GM20431 (cell line): Measurements from ENCODE around the gene ZNF792.
"Not testable (repeated sequence)": the region's sequence is repeated elsewhere in the genome, so short reads cannot be mapped to it uniquely, and the experiment has no call there.

ENCODE experiments used
- in situ Hi-C: fragments of 300-500 bp; cut with MseI, MboI; formaldehyde crosslinking; loops from one replicate; pipeline ENCODE4 v1.15.0; 2020; ENCODE audit warnings: low sequenced_read_pairs; ENCODE audit not compliant: unreplicated experiment

The ZNF792 gene

DNA sequence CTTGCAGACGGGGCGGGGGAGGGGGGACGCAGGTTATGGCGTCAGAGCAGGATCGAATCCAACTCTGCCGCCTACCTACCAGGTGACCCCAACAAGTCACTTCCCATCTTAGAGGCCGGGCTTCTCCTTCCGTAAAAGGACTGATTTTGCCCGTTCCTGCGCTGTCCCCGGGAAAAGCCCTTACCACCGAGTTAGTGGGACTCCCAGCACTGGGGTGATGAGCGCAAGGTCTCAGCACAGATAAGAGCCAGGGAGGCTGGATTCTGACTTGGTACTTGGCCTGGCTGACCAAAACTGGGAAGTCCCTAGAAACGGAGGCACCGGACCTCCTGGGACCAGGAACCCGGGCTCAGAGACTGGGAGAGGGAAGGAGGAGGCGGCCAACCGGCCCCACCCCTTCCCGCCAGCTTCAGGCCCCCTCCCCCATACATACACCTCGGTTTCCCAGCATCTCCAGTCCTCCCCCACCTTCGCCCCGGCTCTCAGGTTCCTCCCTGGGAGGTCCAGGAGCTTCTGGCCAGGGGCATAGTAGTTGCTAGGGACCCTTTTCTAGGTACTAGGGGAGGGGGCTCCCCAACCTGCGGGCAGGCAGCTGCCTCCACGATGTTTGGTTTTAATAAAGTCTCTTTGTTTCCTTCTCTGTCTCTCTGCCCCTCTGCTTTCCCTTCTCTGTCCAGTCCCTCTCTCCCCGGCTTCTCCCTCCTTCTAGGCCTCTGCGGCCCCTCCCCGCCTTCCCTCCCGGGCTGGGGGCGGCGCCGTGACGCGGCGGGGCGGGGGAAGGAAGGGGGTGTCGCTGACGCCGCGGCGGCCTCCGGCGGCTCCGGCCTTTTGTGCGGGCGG lies 35.7 kb upstream of the ZNF792 start, which contains the start of gene GRAMD1A:
Gene GRAMD1A (plus strand): TSS at position 826 of the 840 bp plus-strand sequence. CDS start 156 bp downstream, outside the sequence.
- in situ Hi-C loops: no loop called here

DNA sequence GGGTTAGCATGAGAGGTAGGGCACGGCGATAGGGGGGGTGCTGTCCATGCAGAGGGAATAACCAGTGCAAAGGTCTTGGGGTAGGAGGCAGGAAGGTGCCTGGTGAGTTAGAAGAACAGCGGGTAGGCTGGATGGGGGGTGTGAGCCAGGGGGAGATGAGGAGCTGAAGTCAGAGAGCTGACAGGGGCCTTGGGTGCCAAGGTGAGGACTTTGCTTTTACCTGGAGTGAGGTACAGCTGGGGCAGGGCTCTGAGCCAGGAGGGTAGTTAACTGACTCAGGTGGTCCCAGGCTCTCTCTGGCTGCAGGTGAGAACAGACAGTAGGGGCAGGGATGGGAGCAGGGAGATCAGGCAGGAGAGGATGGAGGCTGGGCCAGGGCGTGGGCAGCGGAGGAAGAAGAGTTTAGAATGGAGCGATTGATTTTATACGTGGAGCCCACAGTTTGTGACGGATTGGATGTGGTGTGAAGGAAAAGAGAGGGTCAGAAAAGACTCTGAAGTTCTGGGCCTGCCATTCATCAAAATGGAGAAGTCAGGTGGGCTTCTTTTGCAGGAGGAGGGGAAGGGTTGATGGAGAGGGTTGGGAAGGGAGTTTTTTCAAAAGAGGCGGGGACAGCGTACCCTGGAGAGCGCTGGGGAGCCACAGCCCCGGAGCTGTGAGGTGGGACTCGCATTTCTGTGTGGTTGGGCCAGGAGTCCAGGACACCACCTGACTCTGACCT lies 34.9 kb upstream of the ZNF792 start:
- in situ Hi-C loops: no loop called here

DNA sequence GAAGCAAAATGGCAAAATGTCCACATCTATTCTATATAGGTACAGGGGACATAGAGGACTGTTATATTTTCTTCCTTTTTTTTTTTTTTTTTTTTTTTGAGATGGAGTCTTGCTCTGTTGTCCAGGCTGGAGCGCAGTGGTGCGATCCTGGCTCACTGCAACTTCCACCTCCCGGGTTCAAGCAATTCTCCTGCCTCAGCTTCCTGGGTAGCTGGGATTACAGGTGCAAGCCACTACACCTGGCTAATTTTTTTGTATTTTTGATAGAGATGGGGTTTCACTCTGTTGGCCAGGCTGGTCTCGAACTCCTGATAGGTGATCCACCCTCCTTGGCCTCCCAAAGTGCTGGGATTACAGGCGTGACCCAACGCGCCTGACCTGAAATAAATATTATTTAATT lies 34.2 kb upstream of the ZNF792 start:
- in situ Hi-C loops: not testable (repeated sequence)

DNA sequence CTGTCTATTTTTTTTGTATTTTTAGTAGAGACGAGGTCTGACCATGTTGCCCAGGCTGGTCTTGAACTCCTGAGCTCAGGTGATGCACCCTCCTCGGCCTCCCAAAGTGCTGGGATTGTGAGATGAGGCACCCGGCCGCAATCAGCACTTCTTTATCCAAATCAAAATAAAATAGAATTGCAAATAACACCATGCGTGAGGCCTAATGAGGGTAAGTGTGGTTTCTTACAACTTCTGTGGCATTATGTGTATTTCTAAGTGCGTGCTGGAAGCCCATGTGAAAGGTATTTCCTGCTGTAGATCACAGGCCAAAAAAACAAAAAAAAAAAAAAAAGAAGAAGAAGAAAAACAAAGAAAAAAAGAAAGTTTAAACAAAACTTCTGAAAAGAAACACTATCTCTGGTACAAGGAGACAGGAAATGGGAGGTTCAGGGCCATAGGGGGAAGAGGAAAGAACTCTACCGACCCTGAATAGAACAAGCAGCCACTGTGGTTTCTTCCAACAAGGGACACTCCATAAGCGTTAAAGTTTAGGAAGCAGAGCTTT lies 33.1 kb upstream of the ZNF792 start:
- in situ Hi-C loops: no loop called here

DNA sequence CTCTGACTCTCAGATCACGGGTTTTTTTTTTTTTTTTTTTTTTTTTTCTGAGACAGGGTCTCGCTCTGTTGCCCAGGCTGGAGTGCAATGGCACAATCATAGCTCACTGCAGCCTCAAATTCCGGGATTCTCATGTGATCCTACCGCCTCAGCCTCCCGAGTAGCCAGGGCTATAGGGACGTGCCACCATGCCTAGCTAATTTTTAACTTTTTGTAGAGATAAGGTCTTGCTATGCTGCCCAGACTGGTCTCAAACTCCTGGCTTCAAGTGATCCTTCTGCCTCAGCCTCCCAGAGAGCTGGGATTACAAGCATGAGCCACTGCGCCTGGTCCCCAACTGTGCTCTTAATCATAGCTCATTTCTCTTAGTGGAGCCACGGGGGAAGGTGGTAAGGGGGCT lies 31.5 kb upstream of the ZNF792 start:
- in situ Hi-C loops: no loop called here

DNA sequence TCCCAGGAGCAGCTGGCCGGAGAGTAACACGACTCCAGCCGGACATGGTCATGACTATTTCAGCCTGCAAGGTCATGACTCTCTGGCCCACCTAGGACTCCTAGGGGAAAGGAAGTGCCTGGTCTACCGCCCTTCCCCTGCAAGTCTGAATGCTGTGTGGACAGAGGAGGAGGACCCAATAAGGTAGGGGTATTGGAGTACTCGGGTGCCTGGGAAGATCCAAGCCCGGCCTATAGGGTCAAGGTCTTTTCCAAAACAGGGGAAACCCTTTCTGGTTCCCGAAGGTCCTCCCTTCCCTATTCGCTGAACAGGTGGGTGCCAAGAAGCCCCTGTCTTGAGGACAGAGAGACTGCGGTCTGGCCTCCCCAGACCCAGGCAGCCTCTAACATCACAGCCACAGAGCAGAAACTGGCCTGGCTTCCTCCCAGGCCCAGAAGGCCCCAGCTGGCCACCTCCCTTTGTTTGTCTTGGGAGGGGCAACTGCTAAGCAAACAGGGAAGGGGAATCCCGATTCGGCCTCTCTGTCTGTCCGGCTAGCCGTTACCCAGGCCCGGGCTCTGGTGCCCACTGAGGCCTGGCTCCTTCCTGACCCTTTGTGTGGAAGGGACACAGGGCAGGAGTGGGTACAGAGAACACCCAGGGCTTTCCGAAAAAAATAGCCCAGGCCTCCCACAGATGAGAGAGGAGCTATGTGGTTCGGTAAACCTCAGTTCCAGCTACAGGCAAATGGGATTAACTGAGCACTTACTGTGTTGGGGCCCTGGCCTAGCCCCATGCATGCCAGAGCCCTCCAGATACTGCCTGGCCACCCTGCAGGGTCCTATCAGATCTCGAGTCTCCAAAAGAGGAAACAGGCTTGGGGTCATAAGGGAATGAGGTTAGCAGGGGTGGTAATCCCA lies 30.9 kb upstream of the ZNF792 start:
- in situ Hi-C loops: no loop called here

DNA sequence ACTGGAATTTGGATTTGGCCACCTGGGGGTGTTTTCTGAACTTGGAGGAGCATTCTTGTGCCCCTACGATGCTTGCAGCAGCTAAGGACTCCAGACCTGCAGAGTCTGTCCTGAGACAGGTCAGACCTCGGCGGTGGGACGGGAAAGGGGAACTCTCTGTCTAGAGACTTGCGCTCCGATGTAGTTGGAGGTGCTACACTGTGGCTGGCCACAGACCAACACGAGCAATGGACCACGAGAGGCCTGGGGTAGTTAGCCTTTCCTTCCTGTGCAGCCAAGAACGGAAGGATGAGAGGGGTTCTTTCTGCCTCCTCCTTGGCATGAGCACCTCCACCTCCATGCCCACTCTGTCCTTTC lies 30.2 kb upstream of the ZNF792 start:
- in situ Hi-C loops: no loop called here

DNA sequence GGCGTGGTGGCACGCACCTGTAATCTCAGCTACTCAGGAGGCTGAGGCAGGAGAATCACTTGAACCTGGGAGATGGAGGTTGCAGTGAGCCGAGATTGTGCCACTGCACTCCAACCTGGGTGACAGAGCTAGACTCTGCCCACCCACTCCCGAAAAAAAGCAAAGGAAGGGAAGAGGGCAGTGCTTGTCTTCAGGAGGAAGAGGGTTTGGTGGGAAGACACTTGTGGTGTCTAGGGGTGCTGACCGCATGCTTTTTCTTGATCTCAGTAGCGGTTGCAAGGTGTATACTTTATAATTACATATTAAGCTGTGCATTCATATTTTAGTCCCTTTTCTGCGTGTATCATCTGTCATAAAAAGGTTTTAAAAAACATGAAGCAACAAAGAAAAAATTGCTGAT lies 28.6 kb upstream of the ZNF792 start:
- in situ Hi-C loops: not testable (repeated sequence)

DNA sequence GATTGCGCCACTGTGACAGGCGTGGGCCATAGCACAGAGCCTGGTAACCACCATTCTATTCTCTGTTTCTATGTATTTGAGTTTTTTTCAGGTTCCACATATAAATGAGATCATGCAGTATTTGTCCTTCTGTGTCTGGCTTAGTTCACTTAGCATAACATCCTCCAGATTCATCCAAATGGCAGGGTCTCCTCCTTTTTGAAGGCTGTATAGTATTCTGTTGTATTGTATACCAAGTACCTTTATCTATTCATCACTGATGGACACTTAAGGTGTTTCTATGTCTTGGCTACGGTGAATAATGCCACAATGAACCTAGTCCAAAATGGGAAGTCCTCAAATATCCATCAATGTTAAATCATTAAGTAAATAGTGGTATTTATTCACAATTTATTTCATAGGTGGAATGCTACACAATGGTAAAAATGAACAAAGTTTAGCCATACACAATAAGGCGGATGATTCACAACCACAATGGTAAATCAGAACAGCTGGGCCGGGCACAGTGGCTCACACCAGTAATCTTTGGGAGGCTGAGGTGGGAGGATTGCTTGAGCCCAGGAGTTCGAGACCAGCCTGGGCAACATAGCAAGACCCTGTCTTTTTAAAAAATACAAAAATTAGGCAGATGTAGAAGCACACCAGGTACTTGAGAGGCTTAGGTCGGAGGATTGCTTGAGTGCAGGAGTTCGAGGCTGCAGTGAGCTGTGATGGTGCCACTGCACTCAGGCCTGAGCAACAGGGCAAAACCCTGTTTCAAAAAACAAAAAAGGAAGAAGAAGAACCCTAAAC lies 27.7 kb upstream of the ZNF792 start:
- in situ Hi-C loops: no loop called here

DNA sequence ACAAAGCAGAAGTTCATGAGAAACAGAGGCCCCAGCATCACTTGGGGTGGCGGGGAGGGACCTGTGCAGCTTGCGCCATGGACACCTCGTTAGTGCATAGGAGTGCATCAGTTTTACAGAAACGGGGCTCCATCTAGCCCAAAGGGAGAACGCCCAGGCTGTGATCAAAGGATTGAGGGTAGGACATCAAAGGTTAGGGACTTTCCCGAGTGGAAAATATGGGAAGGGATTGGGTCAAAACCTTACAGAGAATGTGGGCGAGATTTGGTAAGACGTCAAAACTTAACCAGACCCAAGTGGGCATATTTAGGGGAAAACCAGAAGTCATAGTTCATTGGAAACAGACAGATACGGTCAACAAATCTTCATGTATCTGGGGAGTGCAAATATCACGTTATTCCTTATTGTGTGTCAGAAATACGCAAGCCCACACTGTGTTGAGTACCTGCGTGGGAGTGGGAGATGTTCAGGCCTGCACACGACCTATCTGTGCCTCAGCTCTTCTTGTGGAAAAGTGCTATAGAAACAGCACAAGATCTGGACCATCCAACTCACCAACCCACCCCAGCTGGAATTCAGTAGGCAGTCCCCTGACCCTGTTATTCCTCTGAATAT lies 26.7 kb upstream of the ZNF792 start:
- in situ Hi-C loops: no loop called here

DNA sequence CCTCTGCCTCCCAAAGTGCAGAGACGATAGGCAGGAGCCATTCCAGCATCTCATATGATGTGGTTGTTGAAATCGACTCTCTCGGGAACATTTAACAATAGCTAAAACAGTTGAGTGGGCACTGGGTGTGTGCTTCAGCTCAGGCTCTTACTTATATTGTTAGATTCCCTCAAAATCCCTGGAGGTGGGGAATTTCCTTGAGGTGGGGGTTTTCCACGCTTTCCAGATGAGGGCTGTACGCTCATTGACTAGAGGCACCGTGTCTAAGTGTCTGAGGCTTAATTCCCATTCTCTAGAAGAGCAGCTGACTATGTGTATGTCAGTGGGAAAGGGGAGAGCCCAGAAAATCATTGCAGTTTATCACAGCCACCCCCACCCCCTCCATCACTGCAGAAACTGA lies 25.3 kb upstream of the ZNF792 start:
- in situ Hi-C loops: no loop called here

DNA sequence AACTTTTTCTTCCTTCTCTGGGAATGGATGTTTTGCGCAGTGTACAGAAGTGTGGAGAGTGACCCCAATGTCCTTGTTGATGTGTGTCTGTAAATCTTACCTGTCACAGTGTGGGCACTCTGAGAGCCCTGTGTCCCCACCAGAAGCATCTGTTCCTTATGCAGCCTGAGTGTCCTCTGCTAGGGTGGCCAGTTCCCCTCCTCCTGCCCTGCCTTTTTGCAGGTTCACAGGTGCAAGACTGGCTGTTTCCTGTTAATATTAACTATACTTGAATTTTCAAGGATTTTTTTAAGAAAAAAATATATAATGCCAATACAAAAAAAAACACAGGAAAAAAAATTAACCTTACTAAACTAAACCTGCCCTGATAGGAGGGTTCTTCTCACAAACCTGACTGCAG lies 24.1 kb upstream of the ZNF792 start:
- in situ Hi-C loops: no loop called here

DNA sequence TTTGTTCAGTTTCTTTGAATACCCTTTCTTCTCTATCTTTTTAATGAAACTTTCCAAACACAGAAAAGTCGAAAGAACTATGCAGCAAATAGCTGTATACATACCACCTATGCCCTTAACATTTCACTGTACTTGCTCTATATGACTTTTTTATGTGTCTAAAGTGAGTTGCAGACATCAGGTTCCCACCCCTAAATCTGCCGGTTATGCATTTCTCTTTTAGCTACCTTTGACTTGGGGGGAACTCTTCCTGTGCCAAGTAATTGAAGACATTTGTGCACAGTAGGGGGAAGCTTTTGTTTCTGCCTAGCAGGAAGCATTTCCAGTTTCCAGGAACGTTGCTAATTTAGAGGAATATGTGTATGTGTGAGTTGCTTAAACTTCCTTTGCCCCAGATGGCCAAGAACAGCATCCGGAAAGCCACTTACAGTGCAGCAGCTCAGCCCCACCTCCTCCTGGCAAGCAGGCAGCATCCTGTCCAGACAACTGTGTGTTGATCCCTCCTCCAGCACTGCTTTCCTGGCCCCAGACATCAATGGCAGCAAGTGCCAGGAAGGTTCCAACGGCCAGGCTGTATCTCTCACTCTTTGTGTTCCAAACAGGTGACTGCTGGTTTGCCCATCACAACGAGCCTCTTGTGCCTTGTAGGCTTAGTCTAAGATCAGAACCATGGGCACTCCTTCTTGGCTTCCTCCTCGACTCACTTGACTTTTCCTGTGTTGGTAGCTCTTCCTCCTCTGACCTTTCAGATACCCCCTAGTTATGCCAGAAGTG lies 21.4 kb upstream of the ZNF792 start:
- in situ Hi-C loops: no loop called here

DNA sequence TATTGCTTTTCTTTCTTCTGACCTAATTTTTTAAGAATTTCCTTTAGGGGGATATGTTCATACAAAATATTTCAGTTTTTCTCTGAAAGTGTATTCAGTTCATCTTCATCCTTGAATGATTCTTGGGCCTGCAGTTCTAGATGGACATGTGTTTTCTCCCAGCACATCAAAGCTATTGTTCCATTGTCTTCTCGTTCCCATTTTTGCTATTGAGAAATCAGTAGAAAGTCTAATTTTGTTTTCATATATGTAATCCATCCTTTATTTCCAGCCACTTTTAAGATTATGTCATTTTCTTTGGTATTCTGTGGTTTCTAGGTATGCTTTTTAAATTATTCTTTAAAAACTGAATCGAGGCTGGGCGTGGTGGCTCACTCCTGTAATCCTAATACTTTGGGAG lies 20.3 kb upstream of the ZNF792 start:
- in situ Hi-C loops: no loop called here

DNA sequence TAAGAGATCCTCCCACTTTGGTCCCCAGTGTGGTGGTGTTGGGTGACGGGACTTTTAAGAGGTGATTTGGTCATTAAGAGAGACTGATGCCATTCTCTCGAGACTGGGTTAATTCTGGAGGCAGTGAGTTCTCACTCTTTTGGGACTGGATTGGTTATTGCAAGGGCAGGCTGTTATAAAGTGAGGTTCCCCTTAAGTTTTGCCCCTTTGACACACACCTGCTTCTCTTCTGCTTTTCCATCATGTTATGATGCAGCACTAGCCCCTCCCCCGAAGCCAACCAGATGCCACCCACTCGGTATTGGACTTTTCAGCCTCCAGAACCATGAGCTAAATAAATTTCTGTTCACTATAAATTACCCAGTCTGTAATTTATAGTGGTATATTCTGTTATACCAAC lies 19.8 kb upstream of the ZNF792 start:
- in situ Hi-C loops: no loop called here

DNA sequence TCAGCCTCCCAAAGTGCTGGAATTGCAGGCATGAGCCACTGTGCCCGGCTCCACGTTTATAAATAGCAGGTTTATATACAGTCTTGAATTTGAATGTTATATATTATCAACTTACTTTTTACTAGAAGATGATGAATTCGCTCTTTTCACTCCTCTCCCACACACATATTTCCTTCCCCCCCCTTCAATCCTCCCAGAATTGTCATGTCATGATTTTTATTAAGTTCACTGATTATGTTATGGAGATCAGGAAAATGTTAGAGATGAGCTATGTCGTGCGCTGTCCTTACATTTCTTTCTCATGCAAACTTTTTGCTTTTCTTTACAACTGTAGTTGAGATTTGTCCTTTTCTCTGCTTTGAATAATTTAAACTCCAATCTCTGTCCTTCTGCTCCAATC lies 18.2 kb upstream of the ZNF792 start:
- in situ Hi-C loops: no loop called here

DNA sequence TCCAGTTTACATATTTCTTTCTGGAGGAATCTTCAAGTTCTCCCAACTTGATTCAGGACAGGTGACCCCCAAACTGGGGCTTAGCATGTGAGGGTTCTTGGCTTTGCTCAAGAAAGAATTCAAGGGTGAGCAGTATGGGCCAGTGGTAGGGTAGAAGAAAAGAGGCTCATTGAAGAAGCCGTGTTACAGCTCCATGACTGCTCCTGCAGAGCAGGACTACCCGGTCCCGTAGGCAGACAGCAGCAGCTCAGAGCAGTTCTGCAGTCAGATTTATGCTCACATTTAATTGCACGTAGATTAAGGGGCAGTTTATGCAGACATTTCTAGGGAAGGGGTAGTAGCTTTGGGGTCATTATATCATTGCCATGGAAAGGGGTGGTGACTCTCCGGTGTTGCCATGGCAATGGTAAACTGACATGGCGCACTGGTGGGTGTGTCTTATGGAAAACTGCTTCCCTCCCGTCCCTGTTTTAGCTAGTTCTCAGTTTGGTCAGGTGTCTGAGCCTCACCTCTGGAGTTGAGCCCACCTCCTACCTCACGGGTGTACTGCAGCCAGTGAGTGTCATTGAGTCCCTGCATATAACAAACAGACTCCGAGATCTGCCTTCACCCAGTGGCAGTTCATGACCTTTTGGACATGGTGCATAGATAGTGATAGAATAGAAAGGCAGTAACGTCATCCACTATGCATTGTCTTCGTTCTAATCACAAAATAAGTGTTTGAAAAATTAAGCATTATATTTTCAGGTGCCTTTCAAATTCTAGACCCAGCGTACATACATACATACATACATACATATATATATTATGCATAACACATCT lies 16.0 kb upstream of the ZNF792 start:
- in situ Hi-C loops: loop anchor here (10.0 kb wide), 1 partner anchor 45 kb away; no protein-coding TSS in a partner anchor
